ENCODE results near the gene KRT5. TPM values are rescaled to one million over a fixed set of nuclear protein-coding genes. Genes with fewer than 3 reads are reported as not detected.

The KRT5 gene
- total RNA-seq, 2 donors from 2014 or later = not detected

GRCh38 chr12:52524241-52524897 lies 4.2 kb upstream of the KRT5 start:
- no peak for TF ChIP-seq CTCF (IDR thresholded peaks at IDR 0.05)
- H3K27me3 ChIP-seq = no peaks in the 10 kb centered on the region
- intact Hi-C loops (cut with DNase I) = no loop called here
- H3K9ac ChIP-seq (ENCODE audit: low read depth in 2 of 2, low read length in 2 of 2) = no peak overlapping the region
- no peaks in the 10 kb centered on the region for H3K36me3 ChIP-seq
- DNase-seq = no peak
- no peak overlapping the region for H3K27ac ChIP-seq
- no peaks in the 10 kb centered on the region for H3K4me1 ChIP-seq
- no peak overlapping the region for H3K4me3 ChIP-seq
- H3K9me3 ChIP-seq = no peaks in the 10 kb centered on the region

- no peaks in the 10 kb centered on the region for H3K9me3 ChIP-seq
- H3K4me1 ChIP-seq = no peaks in the 10 kb centered on the region
- no peaks in the 10 kb centered on the region for H3K36me3 ChIP-seq
- H3K27me3 ChIP-seq = no peaks in the 10 kb centered on the region
- intact Hi-C loops (cut with DNase I) = no loop called here
- no peak for TF ChIP-seq CTCF (IDR thresholded peaks at IDR 0.05)
- no peak for DNase-seq
- H3K4me3 ChIP-seq = no peak overlapping the region
- no peak overlapping the region for H3K27ac ChIP-seq
- no peak overlapping the region for H3K9ac ChIP-seq (ENCODE audit: low read depth in 2 of 2, low read length in 2 of 2)
These were observed 3.6 kb upstream of the KRT5 start for GRCh38 chr12:52523824-52524223.

GRCh38 chr12:52522346-52523011 lies 2.3 kb upstream of the KRT5 start:
- no peak for DNase-seq
- Histone ChIP-seq H3K9me3 (no peaks in the 10 kb centered on the region), H3K27me3 (no peaks in the 10 kb centered on the region), H3K9ac (ENCODE audit: low read depth in 2 of 2, low read length in 2 of 2) (no peak overlapping the region), H3K4me3 (no peak overlapping the region), H3K4me1 (no peaks in the 10 kb centered on the region), H3K36me3 (no peaks in the 10 kb centered on the region), H3K27ac (no peak overlapping the region)
- TF ChIP-seq CTCF (IDR thresholded peaks at IDR 0.05) = no peak
- intact Hi-C loops (cut with DNase I) = no loop called here

- no peak for TF ChIP-seq CTCF (IDR thresholded peaks at IDR 0.05)
- Histone ChIP-seq H3K27ac (no peak overlapping the region), H3K9me3 (no peaks in the 10 kb centered on the region), H3K9ac (ENCODE audit: low read depth in 2 of 2, low read length in 2 of 2) (no peak overlapping the region), H3K27me3 (no peaks in the 10 kb centered on the region), H3K36me3 (no peaks in the 10 kb centered on the region), H3K4me1 (no peaks in the 10 kb centered on the region), H3K4me3 (no peak overlapping the region)
- intact Hi-C loops (cut with DNase I) = no loop called here
- peak; percentile 6 for DNase-seq
These were observed 1.5 kb upstream of the KRT5 start for GRCh38 chr12:52521568-52522266.

GRCh38 chr12:52521175-52521567 lies 977 bp upstream of the KRT5 start:
- no peak for TF ChIP-seq CTCF (IDR thresholded peaks at IDR 0.05)
- no peak overlapping the region for H3K9ac ChIP-seq (ENCODE audit: low read depth in 2 of 2, low read length in 2 of 2)
- no peaks in the 10 kb centered on the region for H3K27me3 ChIP-seq
- no peaks in the 10 kb centered on the region for H3K36me3 ChIP-seq
- peak; percentile 9 for DNase-seq
- H3K27ac ChIP-seq = no peak overlapping the region
- no peak overlapping the region for H3K4me3 ChIP-seq
- H3K9me3 ChIP-seq = no peaks in the 10 kb centered on the region
- intact Hi-C loops (cut with DNase I) = no loop called here
- H3K4me1 ChIP-seq = no peaks in the 10 kb centered on the region
